ENCODE data around the gene SEMA6B. TPM values are rescaled to one million over a fixed set of nuclear protein-coding genes. Genes with fewer than 3 reads are reported as not detected.

Gene SEMA6B
- total and polyA plus RNA-seq, 3 donors from 2014 or later: 3.5 to 5.0 (median 4.2) TPM

DNA sequence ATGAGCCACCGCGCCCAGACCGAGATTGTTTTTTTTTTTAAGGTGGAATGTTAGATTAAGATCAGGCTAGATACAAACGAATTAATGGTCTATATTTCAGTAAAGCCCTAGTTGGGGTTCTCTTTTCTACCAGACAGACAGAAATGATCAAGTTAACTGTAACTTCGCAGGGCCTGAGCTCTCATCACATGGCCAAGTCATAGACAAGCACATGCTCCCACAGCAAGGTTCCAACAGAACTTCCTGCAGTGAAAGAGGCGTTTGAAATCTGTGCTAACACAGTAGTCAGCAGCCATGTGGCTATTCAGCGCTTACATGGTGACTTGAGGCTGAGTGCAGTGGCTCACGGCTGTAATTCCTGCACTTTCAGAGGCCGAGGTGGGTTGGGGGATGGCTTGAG, 34.7 kb upstream of the SEMA6B start:
- H3K27me3 ChIP-seq: no peaks in the 10 kb centered on the region
- intact Hi-C loops (cut with DNase I; ENCODE audit: low total_unique reads): no loop called here
- WGBS, 2 donors: 67 to 72% methylated on average over 9 of the region's 9 CpGs
- TF ChIP-seq, protein P1, sequence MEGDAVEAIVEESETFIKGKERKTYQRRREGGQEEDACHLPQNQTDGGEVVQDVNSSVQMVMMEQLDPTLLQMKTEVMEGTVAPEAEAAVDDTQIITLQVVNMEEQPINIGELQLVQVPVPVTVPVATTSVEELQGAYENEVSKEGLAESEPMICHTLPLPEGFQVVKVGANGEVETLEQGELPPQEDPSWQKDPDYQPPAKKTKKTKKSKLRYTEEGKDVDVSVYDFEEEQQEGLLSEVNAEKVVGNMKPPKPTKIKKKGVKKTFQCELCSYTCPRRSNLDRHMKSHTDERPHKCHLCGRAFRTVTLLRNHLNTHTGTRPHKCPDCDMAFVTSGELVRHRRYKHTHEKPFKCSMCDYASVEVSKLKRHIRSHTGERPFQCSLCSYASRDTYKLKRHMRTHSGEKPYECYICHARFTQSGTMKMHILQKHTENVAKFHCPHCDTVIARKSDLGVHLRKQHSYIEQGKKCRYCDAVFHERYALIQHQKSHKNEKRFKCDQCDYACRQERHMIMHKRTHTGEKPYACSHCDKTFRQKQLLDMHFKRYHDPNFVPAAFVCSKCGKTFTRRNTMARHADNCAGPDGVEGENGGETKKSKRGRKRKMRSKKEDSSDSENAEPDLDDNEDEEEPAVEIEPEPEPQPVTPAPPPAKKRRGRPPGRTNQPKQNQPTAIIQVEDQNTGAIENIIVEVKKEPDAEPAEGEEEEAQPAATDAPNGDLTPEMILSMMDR (IDR thresholded peaks at IDR 0.05): no peak
- no peak for TF ChIP-seq POLR2A (IDR thresholded peaks at IDR 0.05)
- no peaks in the 10 kb centered on the region for H3K9me3 ChIP-seq
- H3K4me1 ChIP-seq: no peaks in the 10 kb centered on the region
- DNase-seq: no peak
- H3K27ac ChIP-seq: no peak overlapping the region
- no peak overlapping the region for H3K4me3 ChIP-seq
- H3K36me3 ChIP-seq (ENCODE audit: low read depth, missing control alignments): no peaks in the 10 kb centered on the region

DNA sequence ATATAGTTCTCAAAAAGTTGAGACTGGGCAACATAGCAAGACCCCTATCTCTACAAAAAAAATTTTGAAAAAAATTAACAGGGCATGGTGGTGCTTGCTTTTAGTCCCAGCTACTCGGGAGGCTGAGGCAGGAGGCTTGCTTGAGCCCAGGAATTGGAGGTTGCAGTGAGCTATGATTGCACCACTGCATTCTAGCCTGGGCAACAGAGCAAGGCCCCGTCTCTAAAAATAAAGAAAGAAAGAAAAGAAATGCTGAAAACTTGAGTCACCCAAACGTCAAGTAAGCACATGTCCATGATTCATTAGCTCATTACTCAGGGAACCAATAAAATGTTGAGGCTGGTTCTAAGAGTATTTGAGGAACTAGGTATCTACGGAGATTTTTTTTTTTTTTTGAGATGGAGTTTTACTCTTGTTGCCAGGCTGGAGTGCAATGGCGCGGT, 33.9 kb upstream of the SEMA6B start:
- WGBS, 2 donors: 70 to 80% methylated on average over 6 of the region's 6 CpGs
- intact Hi-C loops (cut with DNase I; ENCODE audit: low total_unique reads): no loop called here
- Histone ChIP-seq H3K9me3 (no peaks in the 10 kb centered on the region), H3K4me3 (no peak overlapping the region), H3K4me1 (no peaks in the 10 kb centered on the region), H3K27me3 (no peaks in the 10 kb centered on the region), H3K27ac (no peak overlapping the region), H3K36me3 (ENCODE audit: low read depth, missing control alignments) (no peaks in the 10 kb centered on the region)
- DNase-seq: no peak
- TF ChIP-seq, protein P1 (IDR thresholded peaks at IDR 0.05): no peak
- no peak for TF ChIP-seq POLR2A (IDR thresholded peaks at IDR 0.05)

DNA sequence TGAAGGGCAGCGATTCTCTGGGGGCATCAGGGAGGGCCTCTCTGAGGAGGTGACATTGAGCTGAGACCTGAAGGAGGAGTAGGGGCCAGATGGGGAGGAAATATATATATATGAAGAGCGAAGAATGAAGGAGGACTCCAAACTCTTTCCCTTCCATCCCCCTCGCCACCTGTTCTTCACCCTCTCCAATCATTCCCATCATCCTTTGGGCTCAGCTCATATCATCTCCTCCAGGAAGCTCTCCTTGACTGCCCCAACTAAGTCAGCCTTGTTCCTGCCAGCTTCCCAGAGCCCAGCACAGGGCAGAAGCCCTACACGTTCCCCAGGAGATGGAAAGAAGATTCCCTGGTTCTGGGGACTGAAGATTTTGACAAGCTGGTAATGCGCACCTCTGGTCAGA, 33.0 kb upstream of the SEMA6B start:
- WGBS, 2 donors: 73 to 81% methylated on average over 5 of the region's 5 CpGs
- TF ChIP-seq POLR2A (IDR thresholded peaks at IDR 0.05): no peak
- TF ChIP-seq, protein P1 (IDR thresholded peaks at IDR 0.05): no peak
- no peak overlapping the region for H3K4me3 ChIP-seq
- H3K36me3 ChIP-seq (ENCODE audit: low read depth, missing control alignments): no peaks in the 10 kb centered on the region
- H3K27ac ChIP-seq: no peak overlapping the region
- no peaks in the 10 kb centered on the region for H3K9me3 ChIP-seq
- intact Hi-C loops (cut with DNase I; ENCODE audit: low total_unique reads): no loop called here
- H3K4me1 ChIP-seq: no peaks in the 10 kb centered on the region
- no peak for DNase-seq
- no peaks in the 10 kb centered on the region for H3K27me3 ChIP-seq

DNA sequence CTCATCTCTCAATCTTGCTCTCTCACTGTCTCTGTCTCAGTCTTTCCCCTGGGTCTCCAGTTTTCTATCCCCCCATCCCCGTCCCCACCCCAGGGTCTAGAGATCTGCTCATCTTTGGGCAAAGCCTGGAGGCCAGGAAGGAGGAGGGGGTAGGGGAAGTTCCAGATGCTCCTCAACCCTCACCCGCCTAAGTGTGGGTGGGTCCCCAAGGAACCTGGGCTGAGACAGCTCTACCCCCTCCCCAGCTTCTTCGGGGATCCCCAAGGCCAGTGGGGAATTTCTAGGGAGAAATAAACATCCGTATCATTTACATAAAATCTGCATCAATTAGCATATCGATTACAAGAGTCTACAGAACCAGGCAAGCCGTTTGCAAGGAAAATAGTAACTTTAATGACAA, 31.8 kb upstream of the SEMA6B start:
- no peaks in the 10 kb centered on the region for H3K36me3 ChIP-seq (ENCODE audit: low read depth, missing control alignments)
- WGBS, 2 donors: 49 to 73% methylated on average over 4 to 6 of the region's 6 CpGs
- intact Hi-C loops (cut with DNase I; ENCODE audit: low total_unique reads): no loop called here

DNA sequence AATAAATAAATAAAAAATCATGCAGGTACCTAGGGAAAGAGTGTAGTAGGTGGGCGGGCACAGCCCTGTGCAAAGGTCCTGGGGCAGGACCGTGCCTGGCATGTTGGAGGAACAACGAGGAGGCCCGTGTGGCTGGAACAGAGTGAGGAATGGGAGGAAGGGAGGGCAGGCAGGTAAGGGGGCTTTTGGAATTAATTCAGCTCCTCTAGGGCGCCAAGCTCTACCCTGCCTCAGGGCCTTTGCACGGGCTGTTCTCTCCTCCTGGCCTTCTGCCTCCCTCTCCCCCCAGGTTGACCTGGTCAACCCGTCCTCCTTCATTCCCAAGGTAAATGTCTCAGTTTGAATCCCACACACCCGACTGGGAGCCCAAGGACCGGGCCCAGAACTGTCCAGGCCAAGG, 31.1 kb upstream of the SEMA6B start:
- no peaks in the 10 kb centered on the region for H3K27me3 ChIP-seq
- no peaks in the 10 kb centered on the region for H3K9me3 ChIP-seq
- intact Hi-C loops (cut with DNase I; ENCODE audit: low total_unique reads): no loop called here
- no peaks in the 10 kb centered on the region for H3K36me3 ChIP-seq (ENCODE audit: low read depth, missing control alignments)
- TF ChIP-seq, protein P1 (IDR thresholded peaks at IDR 0.05): no peak
- no peaks in the 10 kb centered on the region for H3K4me1 ChIP-seq
- no peak overlapping the region for H3K27ac ChIP-seq
- 80 to 87% methylated on average over 8 to 9 of the region's 9 CpGs for WGBS, 2 donors
- no peak for DNase-seq
- H3K4me3 ChIP-seq: no peak overlapping the region

More for the DNA sequence above, 31.8 kb upstream of the SEMA6B start:
- TF ChIP-seq, protein P1 (IDR thresholded peaks at IDR 0.05): no peak
- TF ChIP-seq POLR2A (IDR thresholded peaks at IDR 0.05): no peak
- H3K4me3 ChIP-seq: no peak overlapping the region
- no peak overlapping the region for H3K27ac ChIP-seq
- no peak for DNase-seq
- H3K4me1 ChIP-seq: no peaks in the 10 kb centered on the region
- no peaks in the 10 kb centered on the region for H3K9me3 ChIP-seq
- H3K27me3 ChIP-seq: no peaks in the 10 kb centered on the region
